GM18907 (cell line): ENCODE measurements around the gene PLD6.

Source experiments
- ATAC-seq: cut with Tn5 transposase; IDR thresholded peaks from one replicate; pipeline ENCODE4 v1.9.1; 2021; ENCODE audit warnings: mild to moderate bottlenecking, moderate library complexity; ENCODE audit not compliant: unreplicated experiment

Gene PLD6

DNA sequence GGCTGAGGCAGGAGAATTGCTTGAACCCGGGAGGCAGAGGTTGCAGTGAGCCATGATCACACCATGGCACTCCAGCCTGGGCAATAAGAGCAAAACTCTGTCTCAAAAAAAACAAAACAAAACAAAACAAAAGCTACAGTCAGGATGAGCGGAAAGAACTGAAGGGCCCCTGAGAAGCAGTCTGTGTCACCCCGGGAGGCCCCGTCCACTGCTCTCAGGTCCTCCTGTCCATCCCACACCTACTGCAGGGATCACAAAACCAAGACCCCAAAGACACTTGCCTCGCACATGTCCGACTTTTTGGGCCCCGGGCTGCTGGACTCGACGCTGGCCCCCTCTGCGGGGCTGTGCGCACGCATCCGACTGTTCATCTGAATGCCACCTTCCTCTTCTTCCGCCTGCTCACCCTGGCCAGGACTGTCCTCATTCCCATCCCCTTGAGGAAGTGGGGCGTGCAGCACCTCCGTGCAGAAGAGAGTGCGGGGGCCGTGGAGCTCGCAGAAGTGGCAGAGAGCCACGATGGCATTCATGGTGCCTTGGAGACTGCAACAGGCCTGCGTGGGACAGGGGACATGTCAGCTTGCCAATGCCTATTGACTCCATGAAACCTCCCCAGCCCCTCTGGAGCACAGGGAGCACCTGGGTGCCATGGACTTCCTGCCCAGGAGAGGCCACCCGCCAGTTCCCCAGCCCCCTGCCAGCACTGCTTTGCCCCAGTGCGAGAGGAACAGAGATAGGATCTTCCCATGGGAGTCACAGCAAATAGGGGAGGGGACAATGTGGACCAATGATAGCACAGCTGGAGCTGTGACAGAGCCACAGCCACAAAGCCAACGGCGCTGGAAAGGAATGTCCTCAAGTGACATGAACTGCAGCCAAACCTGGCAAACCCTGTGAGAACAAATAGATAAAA is 21.7 kb upstream of the PLD6 start:
- no peak for ATAC-seq

DNA sequence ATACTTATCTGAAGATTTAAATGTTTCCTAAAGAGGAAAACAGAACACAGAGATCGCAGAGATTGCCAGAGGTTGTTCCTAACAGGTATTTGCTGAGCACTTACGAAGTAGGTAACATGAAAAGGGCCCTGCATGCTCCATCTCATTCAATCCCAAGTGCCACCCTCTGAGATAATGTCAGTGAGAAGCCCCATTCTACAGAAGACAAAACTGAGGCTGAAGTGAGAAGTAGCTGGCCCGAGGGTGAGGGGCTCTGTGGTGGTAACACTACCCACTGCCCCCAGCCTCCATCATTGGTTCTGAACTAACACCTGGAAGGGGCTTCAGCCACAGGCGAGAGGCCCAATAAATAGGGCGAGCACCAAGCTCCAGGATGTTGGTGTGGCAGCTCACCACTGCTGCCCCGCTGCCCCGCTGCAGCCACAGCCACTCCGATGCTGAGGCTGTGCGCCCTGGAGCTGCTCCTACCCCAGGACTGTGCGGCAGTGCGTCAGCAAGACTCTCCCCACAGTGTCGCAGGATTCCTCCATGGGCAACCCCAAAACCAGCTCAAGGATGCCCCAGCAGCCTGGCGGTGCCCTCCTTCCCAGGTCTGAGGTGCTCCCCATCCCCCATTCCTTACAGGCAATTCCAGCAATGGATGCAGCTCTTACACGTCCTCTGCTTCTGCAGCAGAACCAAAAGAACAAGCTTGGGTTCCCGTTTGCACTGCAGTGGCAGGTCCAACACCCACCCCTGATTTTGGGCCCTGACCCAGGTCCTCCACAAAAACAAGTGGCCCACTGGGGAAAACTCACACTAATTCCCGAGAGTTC is 20.5 kb upstream of the PLD6 start:
- no peak for ATAC-seq

GRCh38 chr17:17225901-17226300 is 19.8 kb upstream of the PLD6 start:
- no peak for ATAC-seq

DNA sequence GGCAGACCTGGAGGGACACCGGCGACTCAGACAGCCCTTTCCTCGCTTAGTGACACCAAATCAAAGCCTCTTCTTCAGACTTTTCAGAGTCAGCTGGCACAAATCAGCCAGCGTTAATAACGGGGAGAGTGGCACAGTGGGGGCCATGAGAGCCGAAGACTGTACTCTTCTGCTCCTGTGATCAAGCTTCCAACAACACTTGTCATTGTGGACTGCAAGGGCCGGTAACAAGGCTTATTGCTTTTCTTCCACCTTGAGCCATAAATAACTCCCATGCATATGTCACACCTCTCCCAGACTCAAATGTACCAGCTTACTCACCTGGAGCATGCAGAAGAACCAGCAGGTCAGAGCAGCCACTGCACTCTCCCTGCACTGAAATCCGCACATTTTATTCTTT is 18.0 kb upstream of the PLD6 start:
- ATAC-seq, result no peak

DNA sequence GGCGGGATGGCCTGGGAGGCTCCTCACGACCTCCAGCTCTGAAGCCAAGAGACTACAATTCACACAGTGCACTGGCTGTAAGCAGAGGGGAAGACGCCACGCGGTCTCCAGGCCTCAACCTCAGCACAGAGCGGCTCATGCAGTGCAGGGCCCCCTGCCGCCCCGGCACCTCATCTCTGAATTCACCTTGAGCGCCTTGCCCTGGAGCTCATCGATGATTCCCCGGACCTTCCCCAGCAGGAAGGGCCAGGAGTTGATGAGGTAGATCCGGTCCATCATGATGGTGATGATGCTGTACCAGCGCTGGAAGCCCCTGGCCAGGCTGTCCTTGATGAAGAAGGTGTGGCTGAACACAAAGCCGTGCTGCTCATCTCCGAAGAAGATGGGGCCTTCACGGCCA is 17.6 kb upstream of the PLD6 start:
- ATAC-seq, result no peak

GRCh38 chr17:17221329-17221728 is 15.2 kb upstream of the PLD6 start:
- no peak for ATAC-seq

DNA sequence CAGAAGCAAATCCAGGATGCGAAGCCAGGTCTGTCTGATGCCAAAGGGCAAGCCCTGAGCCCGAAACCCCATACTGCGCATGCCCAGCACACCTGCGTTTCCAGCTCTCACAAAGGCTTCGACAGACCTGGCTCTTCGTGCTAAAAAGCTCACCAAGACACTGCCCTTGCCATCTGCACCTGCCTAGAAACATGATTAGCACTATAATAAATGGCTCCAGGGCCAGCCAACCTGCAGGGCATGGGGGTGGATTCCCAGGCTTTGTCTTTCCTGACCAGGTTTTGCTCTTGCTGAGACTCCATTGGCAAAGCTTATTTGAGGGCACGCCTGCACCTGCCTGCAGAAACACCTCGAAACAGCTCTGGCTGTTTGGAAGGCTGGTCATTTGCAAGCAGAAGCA is 14.4 kb upstream of the PLD6 start:
- no peak for ATAC-seq

- no peak for ATAC-seq
Measured at GRCh38 chr17:17217995-17218394, 11.9 kb upstream of the PLD6 start.

DNA sequence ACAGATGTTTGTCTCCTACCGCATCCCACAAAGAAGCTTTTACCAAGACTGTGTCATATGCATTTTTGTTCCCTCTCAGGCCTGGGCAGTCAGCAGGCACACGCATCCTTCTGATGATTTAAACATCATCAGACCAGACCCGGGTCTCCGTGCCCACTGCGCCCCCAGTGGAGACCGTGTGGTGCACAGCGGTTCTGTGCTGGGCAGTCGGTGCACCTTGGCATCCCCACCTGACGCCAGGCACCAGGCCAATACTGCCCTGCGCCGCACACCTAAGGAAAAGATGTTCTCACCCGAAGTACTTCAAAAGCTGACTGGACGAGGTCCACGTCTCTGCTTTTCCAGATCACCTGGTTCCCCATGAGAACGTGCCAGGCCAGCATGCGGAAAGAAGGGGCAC is 10.6 kb upstream of the PLD6 start:
- no peak for ATAC-seq

- ATAC-seq, result no peak
Measured at GRCh38 chr17:17216236-17216635, 10.1 kb upstream of the PLD6 start.

DNA sequence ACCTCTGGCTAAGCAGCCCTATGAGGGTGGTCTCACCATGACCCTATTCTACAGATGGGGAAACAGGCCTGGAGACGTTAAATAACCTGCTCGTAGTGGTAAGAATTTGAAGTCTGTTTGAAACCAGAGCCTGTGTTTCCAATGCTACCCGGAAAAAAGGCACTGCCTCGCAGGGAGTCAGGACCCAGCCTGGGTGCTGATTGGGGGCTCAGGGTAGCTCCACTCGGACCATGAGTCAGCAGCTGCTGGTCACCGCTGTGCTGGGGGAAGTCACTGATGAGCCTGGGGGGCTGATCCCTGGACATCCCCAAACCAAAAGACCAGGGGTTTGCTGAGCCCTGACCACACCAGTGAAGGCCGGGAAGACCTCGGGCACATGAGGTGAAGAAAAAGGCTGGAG is 9.4 kb upstream of the PLD6 start:
- ATAC-seq, result no peak

DNA sequence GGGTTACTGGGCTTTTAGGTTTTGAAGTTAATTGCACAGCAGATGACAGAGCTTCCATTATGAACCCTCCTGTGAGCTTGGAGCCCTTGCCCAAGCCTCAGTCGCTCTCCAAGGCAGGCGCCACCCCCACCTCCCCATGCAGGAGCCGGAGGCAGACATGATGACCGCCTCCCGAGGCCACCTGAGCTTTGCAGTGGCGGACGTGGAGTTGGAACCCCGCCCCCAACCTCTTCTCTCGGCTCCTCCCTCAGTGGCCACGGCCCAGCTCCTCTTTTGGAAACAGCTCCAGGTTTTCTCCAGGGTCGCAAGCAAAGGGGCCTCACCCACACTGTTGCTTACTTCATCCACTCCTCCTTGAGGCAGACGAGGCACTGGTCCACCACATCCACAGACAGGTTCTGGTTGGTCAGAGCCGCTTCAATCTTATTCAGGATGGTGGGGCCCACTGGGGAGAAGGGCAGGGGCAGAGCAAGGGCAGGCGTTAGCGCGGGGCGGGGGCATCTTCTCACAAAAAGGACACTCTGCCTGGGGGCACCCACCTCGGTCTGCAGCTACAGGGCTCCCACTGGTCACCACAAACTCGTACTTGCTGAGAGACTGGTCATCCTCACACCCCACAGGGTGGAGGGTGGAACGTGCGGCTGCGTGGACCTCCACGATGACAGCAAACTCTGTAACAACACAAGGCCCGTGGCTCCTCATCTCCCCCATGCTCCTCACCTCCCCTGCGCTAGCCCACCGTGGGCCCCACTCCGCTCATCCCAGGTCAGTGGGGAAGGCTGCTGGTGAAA is 8.7 kb upstream of the PLD6 start:
- ATAC-seq, result no peak

DNA sequence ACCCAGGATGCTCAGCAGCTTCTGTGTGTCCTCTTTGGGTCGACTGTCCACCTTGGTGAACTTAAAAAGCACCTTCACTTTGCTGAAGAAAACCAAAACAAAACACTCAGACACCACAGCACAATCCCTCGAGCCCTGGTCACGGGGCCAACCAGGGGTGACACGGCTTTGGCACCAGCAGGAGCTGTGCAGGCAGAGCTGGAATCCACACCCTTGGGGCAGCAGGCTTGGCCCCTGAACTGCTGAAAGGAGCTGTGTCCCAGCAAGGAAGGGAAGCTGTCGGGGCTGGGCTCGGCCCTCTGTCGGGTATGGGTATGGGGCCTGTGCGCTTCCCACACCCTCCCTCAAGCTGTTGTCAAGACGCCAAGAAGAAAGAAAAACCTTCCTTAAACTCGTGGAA is 7.6 kb upstream of the PLD6 start:
- ATAC-seq, result no peak

GRCh38 chr17:17207998-17208397 is 1.9 kb upstream of the PLD6 start:
- ATAC-seq, result no peak

DNA sequence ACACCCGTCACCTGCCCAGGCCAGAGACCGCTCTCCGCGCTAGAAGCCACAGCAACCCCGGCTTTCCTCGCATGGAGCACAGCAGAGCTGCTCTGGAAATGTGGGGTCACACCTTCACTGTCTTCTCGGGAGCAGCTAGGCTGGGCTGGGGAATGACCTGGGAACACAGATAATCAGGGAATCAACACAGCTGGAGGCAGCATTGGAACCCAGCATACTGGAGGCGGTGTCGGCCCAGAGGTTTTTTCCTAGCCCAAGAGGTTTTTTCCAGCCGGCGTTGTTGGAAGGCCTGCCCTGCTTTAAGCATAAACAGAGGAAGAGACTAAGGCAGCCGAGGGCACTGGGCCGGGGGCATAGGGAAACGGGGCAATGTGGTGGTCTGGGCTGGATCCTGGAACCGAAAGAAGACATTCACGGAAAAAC is 791 bp upstream of the PLD6 start:
- ATAC-seq, result no peak

DNA sequence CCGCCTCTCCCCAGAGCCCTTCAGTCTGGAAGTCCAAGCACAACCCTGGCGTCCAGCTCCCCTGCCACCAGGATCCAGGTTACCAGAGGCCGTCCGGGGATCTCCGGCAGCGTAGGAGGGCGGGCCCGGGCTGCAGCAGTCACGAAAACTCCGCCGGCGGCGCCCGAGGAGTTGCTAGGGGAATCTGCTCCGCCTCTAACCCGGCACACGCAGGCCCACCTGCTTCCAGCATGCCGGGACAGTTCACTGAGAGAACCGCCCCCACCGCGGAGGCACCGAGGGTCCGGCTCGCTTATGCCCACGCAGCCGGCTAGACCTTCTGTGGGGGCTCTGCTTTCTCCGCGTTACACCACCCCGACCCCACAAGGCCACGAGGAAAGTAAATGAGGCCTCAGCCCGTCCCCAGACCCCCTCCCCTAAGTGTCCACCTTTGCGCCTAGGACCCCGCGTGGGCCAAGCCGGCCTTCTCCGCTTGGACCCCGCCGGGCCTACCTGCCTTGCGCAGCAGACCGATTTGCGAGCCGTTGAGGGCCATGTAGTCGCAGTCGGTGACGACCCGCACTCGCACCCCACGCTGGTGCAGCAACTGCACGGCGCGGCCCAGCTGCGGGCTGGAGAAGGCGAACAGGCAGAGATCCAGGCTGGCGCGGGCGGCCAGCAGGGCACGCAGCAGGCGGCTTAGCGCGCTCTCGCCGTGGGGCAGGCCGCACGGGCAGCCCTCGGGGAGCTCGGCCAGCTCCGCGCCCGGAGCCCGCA is 587 bp downstream of the PLD6 start:
- peak; percentile 24 for ATAC-seq

GRCh38 chr17:17204635-17205231 is 1.4 kb downstream of the PLD6 start:
- ATAC-seq, result no peak

- no peak for ATAC-seq
Measured at GRCh38 chr17:17204041-17204591, 2.0 kb downstream of the PLD6 start.

- no peak for ATAC-seq
Measured at GRCh38 chr17:17203173-17203730, 2.9 kb downstream of the PLD6 start.

DNA sequence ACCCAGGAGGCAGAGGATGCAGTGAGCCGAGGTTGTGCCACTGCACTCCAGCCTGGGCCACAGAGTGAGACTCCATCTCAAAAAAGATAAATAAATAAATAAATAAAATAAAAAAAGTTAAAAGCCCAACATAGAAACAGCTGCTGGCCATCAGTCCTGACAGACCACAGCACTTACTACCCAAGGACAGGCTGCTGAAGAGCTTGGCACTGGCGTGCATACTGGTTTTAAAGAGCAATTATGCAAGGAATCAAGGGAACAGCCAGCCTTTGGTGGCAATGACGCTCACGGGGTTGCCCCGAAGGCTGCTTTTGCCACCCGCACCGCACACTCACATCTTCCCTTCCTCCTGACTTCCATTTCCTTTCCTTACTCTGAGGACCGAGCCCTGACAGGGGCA is 4.2 kb downstream of the PLD6 start:
- ATAC-seq, result no peak
